Activated gamma-delta T cell treated with anti-CD3 and anti-CD28 coated beads, Interleukin-2, amount 50 U/mL, for 16 hours (primary cell): ENCODE measurements around the gene KMT5C.

Experiments
- DNase-seq: peaks from one replicate; pipeline ENCODE4 v3.0.0-alpha.2; 2020; ENCODE audit warnings: low read depth

The KMT5C gene

DNA sequence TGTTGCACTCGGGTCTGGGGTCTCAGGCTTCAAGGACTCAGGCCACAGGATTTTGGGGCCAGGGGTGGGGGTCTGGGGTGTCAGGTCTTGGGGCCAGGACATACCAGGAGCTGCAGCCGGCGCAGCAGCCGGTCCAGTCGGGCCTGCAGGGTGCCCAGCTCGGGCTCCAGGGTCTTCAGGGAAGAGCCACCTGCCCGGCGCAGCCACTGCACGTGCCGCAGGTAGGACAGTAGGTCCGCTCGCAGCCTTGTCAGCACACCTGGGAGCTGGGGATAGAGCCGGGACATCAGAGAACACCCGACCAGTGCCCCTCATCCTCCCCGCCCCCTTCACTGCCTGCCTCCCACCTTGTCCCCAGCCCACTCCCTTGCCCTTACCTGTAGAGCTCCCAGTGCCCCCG lies 28.4 kb downstream of the KMT5C start:
- no peak for DNase-seq

DNA sequence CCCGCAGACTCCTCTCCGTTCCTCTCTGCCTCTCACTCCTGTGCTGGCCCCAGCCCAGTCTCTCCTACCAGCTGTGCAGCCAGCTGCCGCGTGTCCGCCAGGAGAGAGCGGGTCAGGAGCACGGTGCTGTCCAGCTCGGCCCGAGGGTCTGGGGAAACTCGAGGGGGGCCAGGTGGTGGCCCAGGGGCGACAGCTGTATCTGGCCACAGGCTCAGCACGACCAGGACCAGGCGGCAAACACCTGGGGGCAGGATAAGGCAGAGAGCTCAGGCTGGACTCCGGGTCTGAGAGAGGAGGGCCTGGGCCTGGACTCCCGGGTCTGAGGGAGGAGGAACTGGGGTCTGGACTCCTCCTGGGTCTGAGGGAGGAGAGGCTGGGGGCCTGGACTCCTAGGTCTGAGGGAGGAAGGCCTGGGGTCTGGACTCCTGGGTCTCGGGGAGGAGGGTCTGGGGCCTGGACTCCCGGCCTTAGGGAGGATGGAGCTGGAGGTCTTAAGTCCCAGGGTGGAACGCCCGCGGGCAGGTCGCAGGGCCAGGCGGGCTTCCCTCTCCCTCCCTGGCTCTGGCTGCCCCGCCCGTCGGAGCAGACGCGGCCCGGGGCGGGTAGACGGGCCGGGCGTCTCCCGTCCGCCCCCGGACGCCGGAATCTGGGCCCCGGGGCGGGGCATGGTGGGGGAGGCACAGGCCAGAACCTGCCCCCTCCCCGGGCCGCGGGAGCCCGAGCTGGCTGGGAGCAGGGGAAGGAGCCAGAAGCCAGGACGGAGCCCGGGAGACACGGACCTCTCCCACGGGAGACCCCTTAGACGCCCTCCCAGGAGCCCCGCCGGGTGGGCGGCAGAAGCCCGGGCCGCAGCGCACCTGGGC lies 29.3 kb downstream of the KMT5C start:
- DNase-seq: no peak

DNA sequence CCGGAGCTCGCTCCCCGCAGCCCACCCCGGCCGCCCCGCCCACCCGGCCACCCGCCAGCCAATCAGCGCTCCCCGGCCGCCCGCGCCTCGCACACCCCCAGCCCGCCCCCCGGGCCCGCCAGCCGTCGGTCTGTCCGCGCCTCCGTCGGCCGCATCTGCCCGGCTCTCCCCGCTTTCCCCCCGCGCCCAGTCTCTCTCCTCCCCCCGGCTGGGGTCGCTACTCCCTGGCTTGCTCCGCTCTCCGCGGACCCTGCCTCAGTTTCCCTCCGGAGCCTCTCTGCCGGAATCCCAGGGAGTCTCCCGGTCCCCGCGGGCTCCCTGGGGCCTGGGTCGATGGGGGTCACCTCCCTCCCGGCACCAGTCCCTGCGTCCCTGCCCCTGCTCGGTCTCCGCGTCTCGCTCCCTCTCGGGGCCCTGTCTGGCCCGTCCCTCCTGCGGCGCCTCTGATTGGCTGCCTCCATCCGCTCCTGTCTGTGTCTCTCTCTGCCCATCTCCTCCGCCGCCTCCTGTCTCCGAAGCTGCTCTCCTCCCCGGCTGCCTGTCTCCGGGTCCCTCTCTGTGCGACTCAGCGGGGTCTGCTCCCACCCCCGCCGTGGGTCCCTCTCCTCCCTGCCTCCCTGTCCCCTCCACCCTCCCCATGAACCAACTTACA lies 30.1 kb downstream of the KMT5C start:
- DNase-seq: no peak

DNA sequence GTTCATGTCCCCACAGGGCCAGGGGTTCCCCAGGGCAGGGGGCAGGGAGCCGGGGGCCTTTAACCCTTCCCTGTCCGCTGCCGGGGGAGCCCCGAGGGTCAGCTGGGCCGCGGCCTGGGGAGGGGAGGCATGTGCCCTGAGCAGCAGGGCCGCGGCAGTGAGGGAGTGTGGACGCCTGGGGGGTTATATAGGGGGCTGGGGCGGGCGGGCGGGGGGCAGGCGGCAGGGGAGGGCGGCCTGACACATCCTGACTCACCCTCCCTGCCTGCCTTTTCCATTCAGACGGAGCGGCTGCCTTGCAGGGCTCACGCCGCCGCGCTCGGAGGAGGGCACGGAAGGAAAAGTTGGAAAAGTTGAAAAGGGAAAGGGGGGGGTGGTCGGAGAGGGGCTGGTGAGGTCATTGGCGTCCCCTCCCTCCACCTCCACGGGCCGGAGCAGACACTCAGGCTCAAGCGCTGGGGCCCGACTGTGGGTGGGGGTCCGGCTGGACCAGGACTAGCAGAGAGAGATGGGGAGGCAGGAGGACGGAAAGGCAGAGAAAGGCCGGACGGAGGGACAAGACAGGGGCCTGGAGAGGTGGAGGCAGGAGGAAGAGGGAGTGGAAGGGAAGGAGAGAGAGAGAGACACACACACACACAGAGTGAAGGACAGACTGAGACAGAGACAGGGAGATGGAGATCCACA lies 30.8 kb downstream of the KMT5C start, which contains the start of gene IL11:
Gene IL11 (minus strand): TSS at position 159 of the 684 bp plus-strand sequence. CDS start 153 bp downstream, at position 6.
- DNase-seq: no peak

DNA sequence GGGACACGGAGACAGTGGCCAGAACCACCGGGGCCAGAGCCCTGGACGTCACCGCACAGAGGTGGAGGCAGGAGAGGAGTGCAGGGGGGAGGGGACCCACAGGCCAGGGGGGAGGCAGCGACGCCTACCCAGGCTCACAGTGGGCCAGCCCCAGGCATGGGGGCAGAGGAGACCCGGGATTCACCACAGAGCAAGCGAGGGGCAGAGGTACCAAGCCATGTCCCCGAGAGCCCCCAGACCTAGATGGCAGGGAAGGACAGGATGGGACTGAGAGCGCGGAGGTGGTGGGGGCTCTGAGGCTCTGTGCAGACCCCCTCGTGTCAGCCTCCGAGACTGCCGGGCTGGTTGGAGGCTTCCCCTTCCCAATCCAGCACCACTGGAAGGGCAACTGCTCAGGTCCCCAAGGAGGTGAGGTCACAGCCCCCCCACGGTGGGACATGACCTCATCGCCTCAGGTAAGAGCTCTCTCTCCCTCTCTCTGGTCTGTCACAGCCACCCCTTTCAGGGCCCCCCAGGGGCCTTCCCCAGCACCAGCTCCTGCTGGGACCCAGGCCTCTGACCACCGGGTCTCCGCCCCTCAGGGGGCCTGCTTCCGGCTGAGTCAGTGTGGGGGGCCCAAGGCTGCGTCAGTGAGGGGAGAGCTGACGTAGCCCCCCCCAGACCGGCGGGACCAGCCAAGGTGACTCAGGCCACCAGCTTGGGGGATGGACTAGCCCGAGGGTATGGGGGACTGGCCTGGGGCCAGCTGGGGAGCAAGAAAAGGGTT lies 32.8 kb downstream of the KMT5C start:
- DNase-seq: no peak

DNA sequence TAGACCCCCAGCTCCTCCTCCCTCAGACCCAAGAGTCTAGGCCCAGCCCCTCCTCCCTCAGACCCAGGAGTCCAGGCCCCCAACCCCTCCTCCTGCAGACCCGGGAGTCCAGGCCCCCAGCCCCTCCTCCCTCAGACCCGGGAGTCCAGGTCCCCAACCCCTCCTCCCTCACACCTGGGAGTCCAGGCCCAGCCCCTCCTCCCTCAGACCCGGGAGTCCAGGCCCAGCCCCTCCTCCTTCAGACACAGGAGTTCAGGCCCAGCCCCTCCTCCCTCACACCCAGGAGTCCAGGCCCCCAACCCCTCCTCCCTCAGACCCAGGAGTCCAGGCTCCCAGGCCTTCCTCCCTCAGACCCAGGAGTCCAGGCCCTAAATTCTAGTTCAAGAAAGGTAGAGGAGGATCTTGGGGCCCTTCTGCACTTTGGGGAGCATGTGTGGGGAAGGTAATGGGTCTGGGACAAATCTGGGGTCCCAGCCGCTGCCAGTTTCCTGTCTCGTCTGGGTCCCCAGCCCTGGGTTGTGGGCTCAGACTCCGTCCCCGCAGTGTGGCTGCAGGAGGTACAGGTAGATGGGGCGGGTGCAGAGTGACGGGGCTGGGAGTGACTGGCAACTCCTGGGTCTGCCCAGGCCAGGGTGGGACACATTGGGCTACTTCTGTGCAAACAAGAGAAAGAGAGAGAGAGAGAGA lies 33.8 kb downstream of the KMT5C start:
- no peak for DNase-seq

DNA sequence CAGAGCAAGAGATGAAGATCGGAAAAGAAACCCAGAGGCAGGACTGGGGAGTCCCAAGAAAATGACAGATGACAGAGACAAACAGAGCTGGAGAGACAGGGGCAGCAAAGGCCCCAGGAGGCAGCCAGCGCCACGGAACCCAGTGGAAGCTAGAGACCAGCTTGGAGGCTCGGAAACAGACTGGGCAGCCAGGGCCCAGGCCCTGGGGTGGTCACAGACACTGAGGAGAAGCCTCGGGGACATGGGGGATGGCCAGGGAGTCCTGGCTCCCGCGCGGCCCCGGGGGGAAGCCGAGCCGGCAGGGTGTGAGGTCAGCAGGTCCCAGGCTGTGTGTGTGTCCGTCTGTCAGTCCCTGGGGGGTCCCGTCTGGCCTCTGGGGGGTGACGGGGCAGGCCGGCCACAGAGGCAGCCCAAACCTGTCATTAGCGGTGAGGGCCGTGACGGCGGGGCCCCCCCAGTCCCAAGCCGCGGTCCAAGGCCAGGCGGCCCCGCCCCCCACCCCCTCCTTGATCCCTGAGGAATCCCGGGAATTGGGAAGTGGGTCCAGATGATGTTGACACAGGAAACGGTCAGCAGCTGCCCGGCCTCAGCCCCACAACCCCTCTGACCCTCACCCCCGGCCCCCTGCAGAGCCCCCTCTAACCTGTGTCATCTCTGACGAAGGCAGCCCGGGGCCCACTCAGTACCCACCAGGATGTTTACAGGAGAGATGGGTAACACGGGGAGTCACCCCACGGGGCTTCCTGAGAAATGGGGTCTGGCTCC lies 34.5 kb downstream of the KMT5C start:
- DNase-seq: no peak

DNA sequence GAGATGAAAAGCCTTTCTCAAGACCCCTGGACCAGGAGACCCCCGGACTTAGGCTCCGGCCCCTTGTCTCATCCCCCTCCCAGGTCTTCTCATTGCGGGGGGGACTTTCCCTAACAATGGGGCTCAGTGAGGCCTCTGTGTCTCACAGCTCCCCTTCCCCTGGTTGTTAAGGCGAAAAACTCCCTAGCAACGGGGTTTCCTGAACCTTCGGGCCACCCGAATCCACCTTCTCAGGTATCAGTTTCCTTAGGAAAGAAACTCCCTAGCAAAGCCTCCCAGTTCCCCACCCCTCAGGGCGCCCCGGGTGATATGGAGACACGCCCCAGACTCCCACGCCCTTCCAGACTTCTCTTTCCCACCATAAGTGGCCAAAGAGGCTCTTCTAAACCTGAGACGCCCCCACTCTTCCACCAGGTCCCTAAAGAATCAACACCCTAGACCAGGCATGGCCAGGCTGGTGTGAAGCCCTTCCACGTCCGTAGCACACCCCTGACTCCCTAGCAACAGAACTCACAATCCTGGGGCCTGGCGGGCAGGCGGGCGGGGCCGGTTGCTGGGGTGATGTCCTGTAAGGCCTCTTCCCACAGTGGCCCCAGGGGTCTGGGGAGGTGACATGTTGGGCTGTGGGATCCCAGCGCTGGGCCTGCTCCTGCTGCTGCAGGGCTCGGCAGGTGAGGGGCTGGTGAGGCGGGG lies 36.7 kb downstream of the KMT5C start, which contains the start of gene TMEM190:
Gene TMEM190 (plus strand): TSS at position 586 of the 693 bp plus-strand sequence. CDS start 28 bp downstream, at position 614.
- DNase-seq: no peak

DNA sequence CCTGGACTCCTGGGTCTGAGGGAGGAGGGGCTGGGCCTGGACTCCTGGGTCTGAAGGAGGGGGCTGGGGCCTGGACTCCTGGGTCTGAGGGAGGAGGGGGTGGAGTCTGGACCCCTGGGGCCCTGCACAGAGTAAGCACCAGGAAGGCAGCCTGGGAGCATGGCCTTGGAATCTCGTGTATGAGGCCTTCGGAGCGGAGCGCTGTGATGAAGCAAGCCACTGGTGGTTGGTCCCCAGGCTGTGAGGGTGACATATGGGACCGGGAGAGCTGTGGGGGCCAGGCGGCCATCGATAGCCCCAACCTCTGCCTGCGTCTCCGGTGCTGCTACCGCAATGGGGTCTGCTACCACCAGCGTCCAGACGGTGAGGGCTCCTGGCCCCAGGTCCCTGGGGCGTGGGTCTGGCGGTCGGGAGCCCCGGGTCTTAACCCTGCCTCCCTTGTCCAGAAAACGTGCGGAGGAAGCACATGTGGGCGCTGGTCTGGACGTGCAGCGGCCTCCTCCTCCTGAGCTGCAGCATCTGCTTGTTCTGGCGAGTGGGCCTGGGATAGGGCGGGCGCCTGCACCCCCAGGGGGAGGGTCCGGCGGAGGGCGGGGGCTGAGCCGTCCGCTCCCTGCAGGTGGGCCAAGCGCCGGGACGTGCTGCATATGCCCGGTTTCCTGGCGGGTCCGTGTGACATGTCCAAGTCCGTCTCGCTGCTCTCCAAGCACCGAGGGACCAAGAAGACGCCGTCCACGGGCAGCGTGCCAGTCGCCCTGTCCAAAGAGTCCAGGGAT lies 37.9 kb downstream of the KMT5C start:
- DNase-seq: no peak

DNA sequence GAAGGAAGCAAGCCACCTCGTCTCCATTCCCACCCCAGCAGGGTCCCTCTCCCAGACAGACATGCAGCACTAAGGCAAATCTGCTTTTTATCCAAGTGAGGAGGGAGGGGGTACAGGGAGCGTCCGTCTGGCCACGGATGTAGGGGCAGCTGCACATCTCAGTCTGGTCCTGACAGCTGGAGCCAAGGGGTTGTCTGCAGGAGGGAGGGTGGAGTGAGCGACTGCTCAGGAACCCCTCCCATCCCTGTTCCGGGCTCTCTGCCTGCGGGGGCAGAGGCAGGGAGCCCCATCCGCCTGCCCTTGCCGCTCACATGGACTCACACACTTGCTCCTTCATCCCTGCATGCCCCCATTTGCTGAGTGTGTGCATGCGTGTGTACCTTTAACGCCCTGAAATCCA lies 39.5 kb downstream of the KMT5C start:
- DNase-seq: no peak

DNA sequence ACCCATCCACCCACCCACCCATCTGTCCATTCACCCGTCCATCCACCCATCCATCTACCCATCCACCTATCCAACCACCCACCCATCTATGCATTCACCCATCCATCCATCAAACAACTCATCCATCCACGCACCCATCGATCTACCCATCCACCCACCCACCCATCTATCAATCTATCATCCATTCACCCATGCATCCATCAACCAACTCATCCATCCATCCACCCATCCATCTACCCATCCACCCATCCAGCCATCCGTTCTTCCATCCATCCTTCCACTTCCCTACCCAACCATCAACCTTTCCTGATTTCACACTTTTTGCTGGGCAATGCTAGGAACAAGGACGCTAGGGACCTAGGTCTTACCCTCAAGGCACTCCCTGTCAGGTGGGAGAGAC lies 42.3 kb downstream of the KMT5C start:
- no peak for DNase-seq

DNA sequence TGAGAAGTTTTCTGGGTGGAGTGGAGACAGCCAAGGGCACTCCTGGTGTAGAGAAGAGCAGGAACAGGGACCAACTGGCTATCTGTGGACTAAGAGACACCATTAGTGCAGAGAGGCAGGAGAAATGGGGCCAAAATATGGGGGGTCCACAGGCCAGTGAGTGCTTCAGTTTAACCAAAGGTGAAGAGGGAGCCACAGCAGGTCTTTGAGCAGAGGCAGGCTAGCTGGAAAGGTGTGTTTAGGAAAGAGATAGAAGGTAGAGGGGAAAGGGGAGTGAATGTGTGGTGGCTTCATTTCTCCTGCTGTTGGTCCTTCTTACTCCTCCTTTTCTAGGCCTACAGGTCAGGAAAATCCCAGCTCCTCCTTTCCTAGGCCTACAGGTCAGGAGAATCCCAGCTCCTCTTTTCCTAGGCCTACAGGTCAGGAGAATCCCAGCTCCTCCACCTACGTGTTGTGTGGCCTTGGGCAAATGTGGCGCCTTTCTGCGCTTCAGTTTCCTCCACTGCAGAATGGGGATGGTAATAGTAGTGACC lies 42.9 kb downstream of the KMT5C start:
- DNase-seq: no peak

DNA sequence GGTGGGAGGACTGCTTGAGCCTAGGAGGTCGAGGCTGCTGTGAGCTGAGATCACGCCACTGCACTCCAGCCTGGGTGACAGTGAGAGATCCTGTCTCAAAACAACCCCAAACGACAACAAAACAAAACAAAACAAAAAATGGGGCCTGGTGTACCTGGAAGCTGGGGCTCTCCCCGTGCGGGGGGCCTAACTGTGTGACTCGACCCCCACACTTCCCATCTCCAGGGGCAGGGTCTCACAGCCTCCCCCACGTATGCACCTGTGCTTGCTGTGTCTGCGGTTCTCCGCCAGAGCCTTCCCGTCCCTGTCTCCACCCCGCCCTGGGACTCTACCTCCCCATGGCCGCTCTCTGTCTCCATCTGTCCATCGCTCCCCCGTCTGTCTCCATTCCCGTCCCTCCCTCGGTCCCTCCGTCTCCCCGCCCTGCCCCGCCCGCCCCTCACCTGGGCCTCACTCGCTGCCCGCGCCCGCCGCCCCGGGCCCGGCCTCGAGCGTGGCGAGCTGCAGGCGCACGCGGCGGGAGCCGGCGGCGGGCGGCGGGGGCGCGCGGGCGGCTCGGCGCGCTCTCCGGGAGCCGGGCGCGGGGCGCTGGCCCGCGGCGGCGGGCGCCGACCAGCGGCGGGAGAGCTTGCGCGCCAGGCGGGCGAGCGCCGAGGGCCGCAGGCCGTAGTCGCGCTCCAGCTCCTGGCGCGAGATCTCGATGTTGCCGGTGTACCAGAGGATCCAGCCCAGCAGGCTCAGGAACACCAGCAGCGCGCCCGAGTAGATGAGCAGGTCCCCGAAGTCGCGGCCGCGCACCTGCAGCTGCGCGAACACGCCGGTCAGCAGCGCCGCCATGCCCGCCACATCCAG lies 43.8 kb downstream of the KMT5C start:
- no peak for DNase-seq

DNA sequence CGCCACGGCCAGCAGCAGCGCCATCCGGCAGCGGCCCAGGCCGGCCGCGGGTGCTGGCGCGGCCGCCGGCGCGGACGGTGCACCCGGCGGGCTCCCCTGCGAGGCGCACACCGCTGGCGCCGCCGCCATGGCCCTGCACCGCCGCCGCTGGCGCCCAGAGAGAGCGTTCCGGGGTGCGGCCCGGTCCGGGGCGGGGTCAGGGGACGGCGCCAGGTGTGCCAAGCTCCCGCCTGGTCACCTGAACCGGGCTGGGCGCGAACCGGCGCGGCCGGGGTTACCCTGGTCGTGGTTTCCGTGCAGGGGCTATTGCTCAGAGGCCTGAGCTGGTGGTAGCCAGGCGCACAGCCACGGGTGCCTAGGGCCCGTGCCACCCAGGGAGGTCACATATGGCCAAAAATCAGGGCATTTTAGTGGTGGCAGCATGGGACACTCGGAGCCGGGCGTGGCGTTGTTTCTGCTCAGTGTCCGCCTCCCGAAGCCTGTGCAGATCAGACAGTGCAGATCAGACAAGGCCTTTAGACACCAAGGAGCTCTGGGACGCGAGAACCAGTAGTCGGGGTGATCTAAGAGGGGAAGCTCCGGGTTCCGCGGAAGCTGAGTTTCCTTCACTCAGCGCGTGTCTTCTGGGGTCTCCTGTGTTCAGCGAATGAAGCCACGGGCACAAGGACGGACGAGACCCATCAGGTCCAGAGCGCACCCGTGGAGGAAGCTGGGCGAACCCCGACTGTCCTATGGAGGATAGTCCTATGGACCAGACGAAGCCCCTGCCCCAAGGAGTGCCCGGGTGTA lies 44.6 kb downstream of the KMT5C start, which contains the start of gene TMEM238:
Gene TMEM238 (minus strand): TSS at position 162 of the 789 bp plus-strand sequence. CDS start 33 bp downstream, at position 129.
- DNase-seq: no peak

DNA sequence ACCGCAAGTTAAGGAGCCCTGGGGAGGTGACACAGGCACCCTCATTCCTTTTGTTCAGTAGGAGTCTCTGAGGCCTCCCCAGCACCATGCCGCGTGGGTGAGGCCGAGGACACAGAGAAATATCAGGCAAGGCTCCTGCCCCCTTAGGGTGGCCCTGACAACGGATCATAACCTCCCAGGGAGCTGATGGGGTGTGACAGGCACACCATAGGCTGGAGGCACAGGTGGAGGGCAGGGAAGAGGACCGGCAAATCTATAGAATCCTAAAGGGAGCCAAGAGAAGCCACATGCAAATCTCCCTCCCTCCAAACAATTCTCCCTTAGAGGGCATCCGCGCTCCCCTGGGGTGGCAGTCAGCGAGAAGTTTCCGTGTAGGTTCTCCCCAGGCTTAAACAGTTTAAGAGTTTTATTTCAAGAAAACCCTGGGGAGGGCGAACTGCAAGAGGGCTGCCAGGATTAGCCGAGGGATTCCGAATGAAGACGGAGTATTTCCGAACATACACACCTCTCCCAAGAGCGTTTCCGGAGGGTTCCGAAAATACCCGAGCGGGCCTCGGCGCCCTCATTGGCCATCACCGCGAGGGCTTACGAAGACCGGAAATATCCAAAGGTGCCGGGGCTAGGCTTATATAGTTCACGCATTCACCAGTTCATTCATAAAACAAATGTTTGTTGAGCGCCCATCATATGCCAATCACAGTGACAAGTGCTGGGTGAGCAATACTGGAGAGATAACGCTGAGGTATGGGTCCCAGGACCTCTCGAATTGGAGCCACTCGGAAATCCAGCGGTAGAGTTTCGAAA lies 45.4 kb downstream of the KMT5C start:
- DNase-seq: peak; percentile 92
